WTC11 (cell line): Measurements from ENCODE around the gene PTPRJ.

Source experiments
- ATF3 ChIP-seq: sonication (generic); formaldehyde crosslinking; conservative IDR thresholded peaks from 2 replicates; pipeline ENCODE4 v1.8.1; 2022; ENCODE audit warnings: mild to moderate bottlenecking, missing genetic modification reagents
- CTCF ChIP-seq: fragments of 200-600 bp; IDR thresholded peaks from 2 replicates; pipeline ENCODE4 v1.8.0; 2022; ENCODE audit warnings: antibody characterized with exemption
- FOXK1 ChIP-seq: sonication (generic); formaldehyde crosslinking; IDR thresholded peaks from 2 replicates; pipeline ENCODE4 v1.8.0; 2022; ENCODE audit warnings: mild to moderate bottlenecking, moderate library complexity, missing genetic modification reagents
- FOXP1 ChIP-seq: sonication (generic); formaldehyde crosslinking; IDR thresholded peaks from 2 replicates; pipeline ENCODE4 v1.8.0; 2022; ENCODE audit warnings: missing genetic modification reagents, mild to moderate bottlenecking, moderate library complexity, borderline replicate concordance
- NFYB ChIP-seq: sonication (generic); formaldehyde crosslinking; conservative IDR thresholded peaks from 2 replicates; pipeline ENCODE4 v1.8.0; 2022; ENCODE audit warnings: low read depth, missing genetic modification reagents
- SMAD4 ChIP-seq: sonication (generic); formaldehyde crosslinking; IDR thresholded peaks from 2 replicates; pipeline ENCODE4 v1.8.0; 2022; ENCODE audit warnings: mild to moderate bottlenecking, missing genetic modification reagents
- TEAD1 ChIP-seq: sonication (generic); formaldehyde crosslinking; IDR thresholded peaks from 2 replicates; pipeline ENCODE4 v1.8.0; 2022; ENCODE audit warnings: mild to moderate bottlenecking, missing genetic modification reagents
- ZNF232 ChIP-seq: sonication (generic); formaldehyde crosslinking; IDR thresholded peaks from 2 replicates; pipeline ENCODE4 v1.8.0; 2022; ENCODE audit warnings: mild to moderate bottlenecking, missing genetic modification reagents
- ZNF416 ChIP-seq: fragments of 250-450 bp; sonication (Bioruptor Pico); IDR thresholded peaks from 2 replicates; pipeline ENCODE4 v1.9.0; 2021; ENCODE audit warnings: mild to moderate bottlenecking, inconsistent platforms
- ZNF512 ChIP-seq: sonication (generic); formaldehyde crosslinking; IDR thresholded peaks from 2 replicates; pipeline ENCODE4 v1.8.1; 2022; ENCODE audit warnings: missing genetic modification reagents, borderline replicate concordance
- TF ChIP-seq, protein P1 (sequence below): sonication (generic); formaldehyde crosslinking; IDR thresholded peaks from 2 replicates; pipeline ENCODE4 v1.8.0; 2022; ENCODE audit warnings: mild to moderate bottlenecking, missing genetic modification reagents

- TF ChIP-seq, protein P1, sequence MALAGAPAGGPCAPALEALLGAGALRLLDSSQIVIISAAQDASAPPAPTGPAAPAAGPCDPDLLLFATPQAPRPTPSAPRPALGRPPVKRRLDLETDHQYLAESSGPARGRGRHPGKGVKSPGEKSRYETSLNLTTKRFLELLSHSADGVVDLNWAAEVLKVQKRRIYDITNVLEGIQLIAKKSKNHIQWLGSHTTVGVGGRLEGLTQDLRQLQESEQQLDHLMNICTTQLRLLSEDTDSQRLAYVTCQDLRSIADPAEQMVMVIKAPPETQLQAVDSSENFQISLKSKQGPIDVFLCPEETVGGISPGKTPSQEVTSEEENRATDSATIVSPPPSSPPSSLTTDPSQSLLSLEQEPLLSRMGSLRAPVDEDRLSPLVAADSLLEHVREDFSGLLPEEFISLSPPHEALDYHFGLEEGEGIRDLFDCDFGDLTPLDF (CRISPR knock-in tag) = no peak
- TF ChIP-seq CTCF = no peak
- TF ChIP-seq TEAD1 = no peak
- TF ChIP-seq ATF3 (CRISPR knock-in tag) = no peak
- no peak for TF ChIP-seq FOXP1 (CRISPR knock-in tag)
- no peak for TF ChIP-seq ZNF232 (CRISPR knock-in tag)
- no peak for TF ChIP-seq FOXK1 (CRISPR knock-in tag)
- TF ChIP-seq ZNF416 (CRISPR knock-in tag) = no peak
- TF ChIP-seq SMAD4 (CRISPR knock-in tag) = no peak
- no peak for TF ChIP-seq ZNF512 (CRISPR knock-in tag)
- TF ChIP-seq NFYB = no peak
These were observed 12.5 kb upstream of the PTPRJ start for GRCh38 chr11:47967577-47968525.
